SK-N-MC (cell line): ENCODE data around the gene DEGS2.

Experiments used
- EZH2 ChIP-seq: fragments of 200-600 bp; sonication (generic); IDR thresholded peaks from one replicate; pipeline ENCODE4 v1.6.1; 2017; ENCODE audit warnings: antibody characterized with exemption
- POLR2AphosphoS5 ChIP-seq: IDR thresholded peaks from 2 replicates; pipeline ENCODE4 v1.6.1; 2012; ENCODE audit warnings: mild to moderate bottlenecking, low read depth, low read length, borderline replicate concordance

- TF ChIP-seq EZH2, result no peak
- no peak for TF ChIP-seq POLR2AphosphoS5
Measured at GRCh38 chr14:100108840-100109593, 50.4 kb downstream of the DEGS2 start.
